ENCODE measurements around the gene RABGAP1.

GRCh38 chr9:123072407-123072995, 131.7 kb downstream of the RABGAP1 start:
- no peak for TF ChIP-seq CTCF (IDR thresholded peaks at IDR 0.05; ENCODE audit: insufficient read depth, low read length)
- no peak for TF ChIP-seq POLR2AphosphoS5 (IDR thresholded peaks at IDR 0.05; ENCODE audit: low read depth)
- no peak for TF ChIP-seq SPI1 (IDR thresholded peaks at IDR 0.05; ENCODE audit: borderline replicate concordance, low read depth)
- TF ChIP-seq GABPA (IDR thresholded peaks at IDR 0.05; ENCODE audit: low read depth): no peak

Data from HL-60 (cell line).